ENCODE results near the gene PPFIBP2.

Gene PPFIBP2

DNA sequence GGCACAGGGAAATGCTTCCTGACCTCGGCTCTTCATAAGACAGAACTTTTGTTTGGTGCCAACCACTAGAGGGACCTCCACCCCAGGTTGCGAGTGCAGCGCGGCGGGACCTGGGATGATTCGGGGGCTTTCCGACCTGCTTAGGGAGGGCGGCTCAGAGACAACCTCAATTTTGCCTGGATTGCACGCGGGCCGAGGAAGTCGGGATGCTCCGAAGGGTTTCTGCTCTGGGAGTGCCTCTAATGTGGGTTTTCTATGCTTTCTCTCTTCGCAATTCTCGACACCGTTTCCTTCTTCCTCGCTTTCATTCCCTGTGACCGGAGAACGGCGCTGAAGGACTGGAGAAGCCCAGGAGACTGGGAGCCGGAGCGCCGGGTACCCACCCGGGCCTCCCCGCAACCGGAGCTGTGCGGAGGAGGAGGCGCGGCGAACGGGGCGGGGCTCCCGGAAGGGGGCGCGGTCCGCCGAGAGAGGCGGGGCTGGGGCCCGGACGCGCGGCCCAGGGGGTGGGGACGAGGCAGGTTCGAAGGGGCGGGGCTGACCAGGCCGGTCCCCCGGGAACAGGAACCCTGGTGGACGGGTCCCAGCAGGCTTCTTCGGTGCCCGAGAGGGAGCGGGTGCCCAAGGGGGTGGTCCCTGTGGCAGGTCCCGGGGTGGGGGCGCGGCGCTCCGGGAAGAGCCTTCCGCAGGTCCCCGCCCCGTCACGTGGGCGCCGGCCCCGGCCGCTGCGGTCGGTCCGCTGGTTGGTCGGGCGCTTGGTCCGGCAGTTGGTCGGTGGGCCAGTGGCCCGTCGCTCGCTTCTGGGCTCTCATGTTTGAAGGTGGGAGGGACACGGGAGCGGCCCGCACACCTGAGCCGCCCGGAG is at the start of gene PPFIBP2:
PPFIBP2 (plus strand) TSS at position 766 of the 865 bp plus-strand sequence. CDS start 35,477 bp downstream, outside the sequence.
- DNase-seq, result peak; percentile 69 to 73 (median 70)

DNA sequence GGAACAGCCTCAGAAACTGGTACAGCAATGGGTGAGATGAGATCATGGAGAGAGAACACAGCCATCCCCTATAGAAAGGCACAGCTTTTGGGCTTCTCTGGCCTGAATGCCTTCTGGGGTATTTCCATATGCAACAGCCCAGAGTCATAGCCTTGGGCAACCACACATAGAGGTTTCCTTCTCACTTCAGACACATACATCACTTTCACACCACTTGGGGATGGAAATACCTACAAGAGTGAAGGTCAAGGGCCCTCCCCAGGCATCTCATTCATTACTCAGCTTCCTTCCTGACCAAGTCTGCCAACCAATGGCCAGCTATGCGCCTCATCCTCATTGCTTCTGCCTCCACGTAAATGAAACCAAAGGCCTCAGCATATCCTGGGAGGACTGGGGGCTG is 46.1 kb upstream of the PPFIBP2 start:
- DNase-seq, result no peak

DNA sequence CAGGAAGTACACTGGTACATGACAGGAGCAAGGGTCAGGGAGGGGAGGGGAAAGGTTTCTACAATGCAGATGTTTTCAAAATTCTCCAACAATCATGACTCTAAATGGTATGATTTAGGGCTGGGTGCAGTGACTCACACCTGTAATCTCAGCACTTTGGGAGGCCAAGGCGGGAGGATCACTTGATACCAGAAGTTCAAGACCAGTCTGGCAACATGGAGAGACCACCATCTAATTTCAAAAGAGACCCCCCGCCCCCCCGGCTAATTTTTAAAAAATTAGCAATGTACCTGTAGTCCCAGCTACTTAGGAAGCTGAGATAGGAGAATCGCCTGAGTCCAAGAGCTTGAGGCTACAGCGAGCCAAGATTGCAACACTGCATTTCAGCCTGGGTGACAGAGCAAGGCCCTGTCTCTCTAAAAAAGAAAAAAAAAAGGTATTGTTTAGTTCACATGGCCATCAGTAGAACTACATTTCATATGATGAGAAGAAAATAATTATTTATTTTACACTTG is 44.4 kb upstream of the PPFIBP2 start:
- DNase-seq, result no peak

DNA sequence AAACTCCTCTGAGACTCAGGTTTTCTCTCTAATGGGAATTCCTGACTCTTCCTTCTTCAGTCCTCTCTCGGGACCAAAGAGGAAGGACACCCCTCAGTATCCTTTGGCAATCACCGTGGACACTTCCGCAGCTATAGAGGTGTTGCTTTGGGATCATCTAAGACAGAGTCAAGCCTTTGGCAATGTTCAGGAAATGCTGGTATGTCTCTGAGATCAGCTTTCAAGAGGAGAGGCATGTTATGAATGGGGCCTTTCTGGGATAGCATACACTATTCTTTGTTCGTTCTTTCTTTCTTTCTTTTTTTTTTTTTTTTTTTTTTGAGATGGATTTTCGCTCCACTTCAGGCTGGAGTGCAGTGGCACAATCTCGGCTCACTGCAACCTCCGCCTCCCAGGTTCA is 42.7 kb upstream of the PPFIBP2 start:
- no peak for DNase-seq

DNA sequence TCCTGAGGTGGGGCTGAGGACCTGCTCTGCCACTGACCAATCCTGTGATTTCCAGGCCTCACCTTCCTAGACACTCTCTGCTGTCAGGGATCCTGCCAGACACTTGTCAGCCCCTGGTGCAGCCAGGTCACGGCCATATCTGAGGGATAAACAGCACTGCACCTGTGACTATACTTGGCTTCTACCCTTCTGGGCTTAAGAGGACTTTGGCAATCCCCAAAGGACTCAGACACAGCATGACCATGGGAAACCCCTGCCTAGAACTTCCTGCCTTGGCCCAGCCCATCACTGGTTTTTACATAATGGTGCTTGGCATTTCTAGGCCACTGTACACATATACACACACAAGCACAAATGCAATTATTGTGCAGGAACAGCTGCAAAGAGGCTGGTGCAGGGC is 40.1 kb upstream of the PPFIBP2 start:
- no peak for DNase-seq

DNA sequence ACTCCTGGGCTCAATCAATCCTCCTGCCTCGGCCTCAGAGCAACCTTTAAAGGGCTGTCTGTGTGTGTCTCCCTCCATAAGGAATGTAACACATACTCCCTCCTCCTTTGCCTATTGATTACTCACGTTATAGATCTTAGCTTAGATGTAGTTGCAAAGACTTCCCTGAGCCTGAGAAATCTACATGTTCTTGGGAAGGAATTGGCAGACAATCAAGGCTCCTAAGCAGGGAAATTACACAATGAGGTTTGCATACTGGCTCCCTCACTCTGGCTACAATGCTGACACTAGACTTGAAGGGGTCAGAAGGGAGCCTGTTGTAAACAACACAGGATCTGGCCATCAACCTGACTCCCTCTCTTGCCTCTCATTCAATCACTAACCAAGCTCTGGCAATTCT is 33.7 kb upstream of the PPFIBP2 start:
- no peak for DNase-seq

DNA sequence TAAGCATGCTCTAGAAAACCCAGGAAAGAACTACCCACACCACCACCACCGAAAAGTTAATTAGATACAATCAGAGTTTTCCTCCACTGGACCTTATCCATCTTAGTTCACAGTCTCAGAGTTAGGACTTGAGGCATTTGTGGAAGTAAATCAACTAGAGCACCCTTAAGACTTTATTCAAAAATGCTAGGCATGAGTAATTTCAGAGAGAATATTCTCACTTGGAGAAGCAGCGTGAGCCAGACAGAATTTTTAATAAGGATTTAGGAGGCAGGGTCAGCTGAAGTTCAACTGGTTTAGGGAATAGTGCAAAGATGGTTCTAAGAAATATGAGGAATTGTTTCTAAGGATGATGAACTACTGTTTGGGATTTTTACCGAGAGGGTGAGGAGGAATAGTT is 29.7 kb upstream of the PPFIBP2 start:
- no peak for DNase-seq

DNA sequence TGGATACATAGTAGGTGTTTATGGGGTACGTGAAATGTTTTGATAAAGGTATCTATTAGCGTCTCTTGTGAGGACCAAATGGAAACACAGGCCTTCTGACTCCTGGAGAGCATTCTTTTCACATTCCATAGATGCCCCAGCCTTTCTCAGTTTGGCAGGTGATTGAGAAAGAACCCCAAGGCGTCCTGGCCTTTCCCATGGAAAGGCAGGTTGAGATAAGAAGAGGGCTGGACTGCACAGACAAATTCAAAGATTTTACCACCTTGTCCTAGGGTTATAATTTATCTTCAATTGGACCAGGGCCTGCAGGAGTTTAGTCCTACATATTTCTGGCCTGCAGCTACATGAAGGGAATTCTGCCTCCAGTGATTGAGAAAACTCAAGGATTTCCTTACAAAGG is 29.2 kb upstream of the PPFIBP2 start:
- DNase-seq, result no peak

DNA sequence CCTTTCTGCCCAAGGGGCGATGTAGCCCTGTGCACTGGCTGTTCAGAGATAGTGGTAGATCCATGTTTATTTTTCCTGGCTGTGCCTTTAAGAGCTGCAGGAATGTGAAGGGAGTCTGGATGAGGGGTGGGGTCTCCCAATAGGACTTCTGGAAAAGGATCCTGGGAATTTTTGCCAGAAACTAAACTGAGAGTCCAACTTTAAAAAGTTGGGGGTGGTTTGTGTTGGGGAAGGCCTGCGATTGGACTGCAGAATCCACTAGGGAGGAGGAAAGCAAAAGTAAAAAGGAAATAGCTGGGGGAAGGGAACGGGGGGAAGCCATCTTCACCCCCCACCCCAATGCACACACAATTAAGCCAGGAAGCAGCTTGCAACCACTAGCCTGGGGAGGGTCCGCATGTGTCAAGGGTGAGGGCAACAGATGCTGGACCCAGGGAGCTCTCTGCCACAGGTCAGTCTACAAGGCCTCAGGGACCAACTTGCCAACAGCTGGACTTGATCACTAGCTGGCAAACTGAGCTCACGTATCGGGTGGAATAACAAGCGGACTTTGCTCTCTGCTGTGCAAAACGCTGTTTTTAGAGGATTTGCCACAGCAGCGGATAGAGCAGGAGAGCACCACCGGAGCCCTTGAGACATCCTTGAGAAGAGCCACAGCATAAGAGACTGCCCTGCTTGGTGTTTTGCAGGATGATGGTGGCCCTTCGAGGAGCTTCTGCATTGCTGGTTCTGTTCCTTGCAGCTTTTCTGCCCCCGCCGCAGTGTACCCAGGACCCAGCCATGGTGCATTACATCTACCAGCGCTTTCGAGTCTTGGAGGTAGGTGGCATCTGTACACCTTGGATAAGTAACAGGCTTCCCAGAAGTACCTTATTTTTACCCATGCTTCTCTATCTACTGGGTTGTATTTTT is 28.4 kb upstream of the PPFIBP2 start, which contains the start of gene OLFML1:
OLFML1 (plus strand) TSS at position 321 of the 912 bp plus-strand sequence; CDS start at position 691, 370 bp downstream.
- no peak for DNase-seq

DNA sequence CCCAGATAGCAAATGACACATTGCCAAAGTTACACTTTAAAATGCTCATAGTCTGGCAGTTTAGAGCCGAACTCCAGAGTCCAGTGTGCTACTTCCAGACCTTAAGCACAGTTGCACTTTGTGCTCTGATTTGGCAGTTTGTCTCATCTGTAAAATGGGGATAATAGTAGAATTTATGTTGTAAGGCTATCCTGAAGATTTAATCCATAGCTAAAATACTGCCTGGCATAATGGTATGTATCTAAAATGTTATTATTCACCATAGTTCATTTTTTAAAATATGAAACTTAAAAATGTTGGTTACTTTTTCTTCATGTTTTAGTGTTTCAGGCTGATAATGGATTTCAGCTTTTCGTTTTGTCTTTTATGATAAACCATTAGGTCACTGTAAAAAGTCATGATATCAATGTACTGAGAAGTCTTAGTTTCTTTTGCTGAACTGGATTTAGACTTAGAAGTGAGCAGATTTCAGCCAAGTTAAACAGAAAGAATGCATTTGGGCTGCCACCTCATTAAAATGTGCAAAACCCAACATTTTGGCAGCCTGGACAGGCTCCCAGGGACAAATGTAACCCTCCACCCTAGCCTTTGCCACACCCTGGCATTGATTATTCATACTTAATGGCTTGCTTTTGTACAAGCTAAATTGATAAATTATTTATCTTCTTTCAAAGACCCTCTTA is 27.6 kb upstream of the PPFIBP2 start:
- no peak for DNase-seq

DNA sequence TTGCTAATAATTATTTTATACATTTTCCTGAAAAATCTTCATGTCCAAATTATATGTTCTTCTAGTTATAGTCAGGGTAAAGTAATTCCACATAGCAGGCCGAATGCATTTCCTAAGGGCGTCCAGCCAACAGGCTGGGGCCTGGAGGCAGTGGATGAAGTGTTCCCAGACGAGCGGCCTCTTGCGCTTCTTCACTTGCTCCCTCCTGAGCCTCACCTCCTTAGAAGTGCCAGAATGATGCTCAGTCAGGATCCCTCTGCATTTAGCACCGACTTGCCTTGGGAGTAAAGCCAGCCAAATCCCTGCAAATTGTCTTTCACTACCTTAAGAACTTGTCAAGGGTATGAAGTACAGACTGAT is 27.0 kb upstream of the PPFIBP2 start:
- DNase-seq, result no peak

DNA sequence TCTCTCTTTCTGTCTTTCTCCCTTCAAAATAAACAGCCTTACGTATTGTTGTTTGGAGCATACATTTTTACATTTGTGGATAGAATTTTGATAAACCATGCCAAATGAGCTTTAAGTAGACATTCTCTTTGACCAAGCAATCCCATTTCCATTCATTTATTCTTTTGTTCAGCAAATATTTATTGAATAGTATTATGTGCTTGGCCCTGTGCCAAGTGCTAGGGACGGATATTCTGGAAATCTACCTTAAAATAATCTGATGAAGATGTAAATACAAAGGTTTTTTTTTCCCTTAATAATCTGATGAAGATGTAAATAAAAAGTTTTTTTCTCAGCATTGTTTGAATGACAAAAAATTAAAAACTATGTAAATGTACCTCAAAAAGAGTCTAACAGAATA is 26.4 kb upstream of the PPFIBP2 start:
- no peak for DNase-seq

DNA sequence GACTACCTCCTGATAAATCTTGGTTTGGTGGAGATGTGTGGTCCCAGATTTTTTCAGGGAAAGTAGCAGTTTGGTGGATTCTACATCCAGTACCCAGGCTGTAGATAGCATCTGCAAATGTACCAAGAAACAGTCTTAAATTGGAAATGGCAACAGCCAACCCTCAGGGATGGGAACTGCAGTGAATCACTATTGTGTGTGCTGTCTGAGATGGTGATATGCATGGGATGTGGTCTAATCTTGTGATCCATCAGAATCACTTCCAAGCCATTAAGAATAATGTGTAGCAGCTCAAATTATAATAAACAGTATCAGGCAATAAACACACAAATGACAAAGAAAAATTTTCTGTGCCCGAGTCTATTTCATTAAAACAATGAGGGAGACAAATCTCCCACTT is 25.1 kb upstream of the PPFIBP2 start:
- no peak for DNase-seq

DNA sequence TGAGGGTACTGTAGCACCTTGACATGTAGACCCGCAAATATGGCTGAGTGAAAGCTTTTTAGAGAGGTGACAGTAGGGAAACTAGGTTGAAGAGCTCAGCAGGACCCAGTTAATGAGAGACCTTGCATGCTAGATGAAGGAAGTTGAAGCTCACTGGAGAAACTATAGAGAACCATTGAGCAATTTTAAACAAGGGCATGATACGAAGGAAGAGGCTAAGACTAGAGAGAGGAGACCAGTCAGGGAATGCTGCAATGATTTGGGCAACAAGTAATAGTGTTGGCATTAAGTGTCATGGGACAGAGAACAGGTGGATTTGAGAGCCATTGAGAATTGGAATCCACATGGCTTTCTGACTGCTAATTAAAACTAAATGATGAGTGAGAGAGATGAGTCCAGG is 24.4 kb upstream of the PPFIBP2 start:
- no peak for DNase-seq

DNA sequence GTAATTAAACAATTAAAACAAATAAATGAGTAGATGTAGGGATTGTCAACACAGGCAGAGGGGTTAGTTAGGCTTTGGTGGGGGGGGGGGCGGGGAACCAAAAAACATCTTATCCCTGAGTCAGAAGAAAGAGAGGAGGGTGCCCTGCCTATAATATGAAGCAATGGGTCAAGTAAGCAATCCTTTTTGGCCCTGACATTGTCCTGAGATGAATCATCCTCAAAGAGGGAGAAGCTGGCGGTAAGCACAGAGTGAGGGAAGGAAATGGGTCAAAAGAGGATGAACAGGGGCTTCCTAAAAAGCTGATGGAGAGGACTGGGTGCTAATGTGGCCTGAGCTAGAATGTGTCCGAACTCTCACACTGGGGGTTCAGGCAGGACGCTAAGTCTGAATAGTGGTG is 23.7 kb upstream of the PPFIBP2 start:
- no peak for DNase-seq

DNA sequence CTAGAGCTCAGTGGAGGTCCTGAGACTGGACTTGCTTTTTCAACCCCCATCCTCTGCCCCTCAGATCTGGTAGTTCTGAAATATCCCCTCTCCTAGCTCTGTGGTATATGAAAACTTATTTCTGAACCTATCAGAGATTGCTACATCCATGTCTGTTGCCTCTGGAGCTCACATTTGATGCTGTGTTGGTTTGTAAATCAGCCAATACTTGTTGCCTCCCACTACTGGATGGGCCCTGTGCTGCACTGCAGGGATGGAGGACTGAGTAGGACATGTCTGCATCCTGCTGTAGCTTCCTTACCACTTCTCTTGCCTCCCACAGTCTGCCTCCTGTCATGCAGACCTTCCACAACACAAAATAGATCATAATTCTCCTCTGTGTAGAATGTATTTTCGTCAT is 23.3 kb upstream of the PPFIBP2 start:
- no peak for DNase-seq

DNA sequence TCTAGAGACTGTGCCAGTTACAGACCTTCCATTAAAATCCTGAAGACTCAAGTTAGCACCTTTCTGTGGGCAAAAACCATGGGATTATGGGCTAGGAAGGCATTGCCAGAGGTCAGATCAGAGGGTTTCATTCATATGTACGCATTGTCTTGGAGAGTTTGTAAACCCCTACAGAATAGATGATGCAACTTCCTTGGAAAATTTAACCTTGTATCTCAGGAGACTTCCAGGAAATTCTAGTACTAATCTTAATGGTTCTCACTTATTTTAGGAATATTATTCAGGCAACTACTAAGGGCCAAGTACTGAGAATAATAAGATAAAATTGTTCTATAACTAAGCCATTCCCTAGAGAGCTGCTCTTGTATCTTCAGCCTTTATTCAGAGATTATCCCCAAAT is 21.5 kb upstream of the PPFIBP2 start:
- DNase-seq, result no peak

DNA sequence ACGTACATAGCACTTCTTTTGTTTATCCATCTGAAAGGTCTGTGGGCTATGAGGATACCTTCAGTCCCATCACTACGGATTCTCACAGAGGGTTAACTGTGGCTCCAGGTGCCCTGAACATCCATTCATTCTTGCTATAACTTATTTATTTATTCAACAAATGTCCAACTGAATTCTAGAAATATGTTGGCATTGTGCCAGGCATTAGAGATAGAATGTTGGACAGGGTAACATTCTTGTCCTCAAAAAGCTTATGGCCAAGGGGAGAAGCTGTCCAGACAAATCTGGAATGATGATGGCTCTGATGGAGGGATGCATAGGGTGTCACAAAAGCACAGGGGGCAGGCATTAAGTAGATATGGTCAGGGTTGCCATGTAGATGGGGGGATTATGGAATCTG is 20.1 kb upstream of the PPFIBP2 start:
- no peak for DNase-seq

DNA sequence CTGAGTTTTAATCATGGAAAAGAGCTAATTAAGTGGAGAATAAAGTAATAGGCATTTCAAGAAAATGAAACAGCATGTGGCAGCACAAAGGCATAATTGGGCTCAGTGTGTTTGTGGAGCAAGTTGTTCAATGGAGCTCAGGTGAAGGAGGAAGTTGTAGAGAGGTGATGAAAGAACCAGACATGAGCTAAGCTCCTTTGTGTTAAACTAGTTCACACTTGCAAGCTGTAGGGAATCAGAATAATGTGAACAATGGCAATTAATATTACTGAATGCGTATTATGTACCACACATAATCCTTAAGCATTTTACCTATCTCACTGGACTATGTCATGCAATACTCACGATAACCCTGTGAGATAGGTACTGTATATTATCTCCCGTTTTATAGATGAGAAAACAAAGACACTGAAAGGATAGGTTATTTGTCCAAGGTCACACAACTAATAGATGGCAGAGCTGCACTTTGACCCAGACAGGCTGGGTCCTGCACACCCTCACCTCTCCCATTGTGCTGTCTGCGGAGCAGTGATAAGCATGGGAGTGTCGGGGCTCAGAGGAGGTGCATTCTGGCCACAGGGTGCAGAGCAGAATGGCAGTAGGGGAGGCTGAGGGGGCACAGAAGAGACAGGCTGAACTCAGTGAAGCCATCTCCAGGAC is 19.6 kb upstream of the PPFIBP2 start:
- no peak for DNase-seq

DNA sequence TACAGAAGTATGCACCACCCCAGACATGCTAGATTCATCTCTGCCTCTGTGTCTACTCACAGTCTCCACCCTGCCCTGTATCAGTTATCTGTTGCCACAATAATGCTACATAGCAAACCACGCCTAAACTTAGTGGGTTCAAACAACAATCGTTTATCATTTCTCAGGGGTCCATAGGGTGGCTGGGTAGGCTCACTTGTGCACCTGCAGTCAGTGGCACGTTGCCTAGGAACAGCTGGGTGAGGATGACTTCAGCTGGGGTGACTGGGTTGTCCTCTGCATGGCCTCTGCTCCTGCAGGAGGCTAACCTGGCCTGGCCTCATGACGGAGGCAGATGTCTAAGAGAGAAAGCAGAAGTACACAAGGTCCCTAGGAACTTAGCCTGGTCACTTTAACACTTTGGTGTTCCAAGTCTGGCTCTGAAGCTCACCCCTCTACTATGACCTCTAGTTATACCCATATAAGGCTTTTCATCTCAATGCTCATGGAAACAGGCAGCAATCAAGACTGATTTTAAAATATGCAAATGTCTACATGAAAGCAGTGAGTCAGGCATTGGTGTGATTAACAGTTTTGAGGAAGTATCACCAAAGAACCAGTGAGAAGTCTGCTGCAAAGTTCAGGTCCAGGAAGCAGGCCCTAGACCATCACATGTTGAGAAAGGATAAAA is 17.8 kb upstream of the PPFIBP2 start:
- no peak for DNase-seq

DNA sequence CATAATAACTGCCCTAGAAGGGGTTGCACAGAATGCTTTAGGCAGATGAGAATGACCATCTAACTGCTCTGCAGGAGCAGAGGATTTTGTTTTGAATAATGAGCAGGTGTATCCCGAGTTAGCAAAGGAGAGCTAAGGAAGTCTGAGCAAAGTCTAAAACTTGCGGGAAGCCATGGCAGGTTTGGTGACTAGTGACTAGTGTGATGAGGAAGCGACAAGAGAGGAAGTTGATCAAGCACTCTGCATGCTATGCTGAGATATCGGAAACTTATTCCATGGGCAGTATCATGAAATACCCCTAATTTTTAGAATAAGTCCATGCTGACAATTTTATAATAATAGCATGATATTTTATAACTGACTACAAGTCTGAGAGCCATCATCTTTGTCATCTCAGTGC is 15.6 kb upstream of the PPFIBP2 start:
- no peak for DNase-seq

DNA sequence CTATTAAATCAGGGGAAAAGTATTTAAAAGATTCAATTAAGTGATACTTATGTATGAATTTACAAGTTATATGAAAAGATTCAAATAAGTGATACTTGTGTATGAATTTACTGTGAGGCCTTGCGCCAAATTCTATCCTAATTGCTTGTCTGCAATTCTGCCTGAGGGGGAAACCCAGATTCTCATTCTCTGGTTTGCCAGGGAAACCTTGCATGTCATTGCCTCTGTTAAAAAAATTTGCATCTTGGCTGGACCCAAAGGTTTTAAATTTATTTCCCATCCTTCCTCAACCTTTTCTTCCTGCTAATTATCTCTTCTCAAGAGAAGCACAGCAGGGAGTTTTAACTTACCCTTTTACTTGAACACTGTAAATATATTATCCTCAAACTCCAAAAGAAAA is 14.7 kb upstream of the PPFIBP2 start:
- DNase-seq, result no peak
